Smooth muscle cell (in vitro differentiated cells): ENCODE measurements around the gene NOTCH2. TPM values are rescaled to one million over a fixed set of nuclear protein-coding genes. Genes with fewer than 3 reads are reported as not detected.

ENCODE experiments used
- DNase-seq: peaks from one replicate; lab custom pipeline; 2025; ENCODE audit not compliant: unreplicated experiment; lab: John Stamatoyannopoulos, UW
- H2AFZ ChIP-seq: fragments of 200-600 bp; sonication (generic); 2 replicates; pipeline ENCODE4 v1.6.0; 2016; ENCODE audit warnings: antibody characterized with exemption, low read depth, mild to moderate bottlenecking
- H3F3A ChIP-seq: fragments of 200-600 bp; sonication (generic); 2 replicates; pipeline ENCODE4 v1.6.0; 2017; ENCODE audit warnings: antibody characterized with exemption, low read depth
- H3K27ac ChIP-seq: fragments of 200-600 bp; sonication (generic); 2 replicates; pipeline ENCODE4 v1.5.1; 2016; ENCODE audit warnings: low read depth, mild to moderate bottlenecking
- H3K27me3 ChIP-seq: fragments of 200-600 bp; sonication (generic); 2 replicates; pipeline ENCODE4 v1.6.1; 2016; ENCODE audit warnings: low read depth, mild to moderate bottlenecking
- H3K36me3 ChIP-seq: fragments of 200-600 bp; sonication (generic); 2 replicates; pipeline ENCODE4 v1.5.1; 2016; ENCODE audit warnings: low read depth
- H3K4me1 ChIP-seq: fragments of 200-600 bp; sonication (generic); 2 replicates; pipeline ENCODE4 v1.5.1; 2016; ENCODE audit warnings: low read depth
- H3K4me2 ChIP-seq: fragments of 200-600 bp; sonication (generic); 2 replicates; pipeline ENCODE4 v1.6.0; 2016; ENCODE audit warnings: mild to moderate bottlenecking
- H3K4me3 ChIP-seq: fragments of 200-600 bp; sonication (generic); 2 replicates; pipeline ENCODE4 v1.5.1; 2016; ENCODE audit warnings: mild to moderate bottlenecking
- H3K79me2 ChIP-seq: fragments of 200-600 bp; sonication (generic); 2 replicates; pipeline ENCODE4 v1.6.0; 2016; ENCODE audit warnings: low read depth, mild to moderate bottlenecking
- H3K9ac ChIP-seq: fragments of 200-600 bp; sonication (generic); 2 replicates; pipeline ENCODE4 v1.6.0; 2016; ENCODE audit warnings: low read depth
- H3K9me3 ChIP-seq: fragments of 200-600 bp; sonication (generic); replicated peaks from 2 replicates; pipeline ENCODE4 v1.5.1; 2016; ENCODE audit warnings: low read depth
- H4K20me1 ChIP-seq: fragments of 200-600 bp; sonication (generic); 2 replicates; pipeline ENCODE4 v1.6.0; 2016; ENCODE audit warnings: low read depth
- WGBS: methylation state at CpG from one replicate; pipeline ENCODE4 v1.1.7; 2016; ENCODE audit warnings: low lambda C conversion rate; 5-methylcytosine and 5-hydroxymethylcytosine counted together
- polyA plus RNA-seq: library from polyadenylated mRNA; unstranded; fragments of >200 nt; fragmentation: Nextera tagmentation; extraction: Ambion mirVana; gene quantifications from 2 replicates; pipeline ENCODE4 v1.2.1, GENCODE V29; 2016
- total RNA-seq: library from RNA; depleted of rRNA; stranded (reverse); fragments of >200 nt; gene quantifications from 2 replicates; pipeline ENCODE4 v1.2.3, GENCODE V29; 2014
- TF ChIP-seq, protein P1 (sequence below): fragments of 200-600 bp; sonication (generic); IDR thresholded peaks from 2 replicates; pipeline ENCODE4 v1.5.1; 2017; ENCODE audit warnings: borderline replicate concordance, mild to moderate bottlenecking, antibody characterized with exemption; ENCODE audit not compliant: insufficient read depth, poor library complexity, severe bottlenecking

NOTCH2 gene
- total and polyA plus RNA-seq, 2 experiments from 2014 or later = 50.3 to 133 TPM

DNA sequence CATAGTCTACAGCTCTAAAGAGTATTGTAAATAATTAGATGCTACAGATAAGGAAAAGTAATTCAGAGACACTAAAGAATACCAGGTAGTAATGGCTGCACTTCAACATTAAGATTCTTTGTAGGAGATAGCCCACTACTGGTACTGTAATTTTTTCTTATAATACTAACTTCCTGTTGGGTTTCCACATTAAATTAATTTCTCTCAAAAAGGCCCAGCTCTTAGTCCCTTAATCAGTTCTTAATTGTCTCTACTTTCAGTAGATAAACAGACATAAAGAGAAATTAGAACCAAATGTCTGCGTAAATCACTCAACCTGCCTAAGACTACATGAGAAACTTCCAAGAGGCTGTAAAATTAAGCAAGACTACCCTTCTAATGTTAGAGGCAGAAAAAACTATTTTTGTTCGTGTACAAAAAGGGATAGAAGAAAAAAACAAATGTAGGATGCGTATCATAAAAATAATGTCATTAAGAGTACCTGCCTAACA lies 83.4 kb downstream of the NOTCH2 start:
- WGBS = 96% methylated on average over 3 of the region's 3 CpGs
- no peaks in the 10 kb centered on the region for H3K36me3 ChIP-seq
- peak overlapping the region; percentile 50 for H3K4me2 ChIP-seq
- H3K27me3 ChIP-seq = no peaks in the 10 kb centered on the region
- H3K9me3 ChIP-seq = no peaks in the 10 kb centered on the region
- no peak for DNase-seq
- peaks cover 44% of the 10 kb centered on the region for H3K79me2 ChIP-seq
- H3K4me1 ChIP-seq = no peaks in the 10 kb centered on the region
- H3K27ac ChIP-seq = peak overlapping the region; percentile 75
- TF ChIP-seq, protein P1, sequence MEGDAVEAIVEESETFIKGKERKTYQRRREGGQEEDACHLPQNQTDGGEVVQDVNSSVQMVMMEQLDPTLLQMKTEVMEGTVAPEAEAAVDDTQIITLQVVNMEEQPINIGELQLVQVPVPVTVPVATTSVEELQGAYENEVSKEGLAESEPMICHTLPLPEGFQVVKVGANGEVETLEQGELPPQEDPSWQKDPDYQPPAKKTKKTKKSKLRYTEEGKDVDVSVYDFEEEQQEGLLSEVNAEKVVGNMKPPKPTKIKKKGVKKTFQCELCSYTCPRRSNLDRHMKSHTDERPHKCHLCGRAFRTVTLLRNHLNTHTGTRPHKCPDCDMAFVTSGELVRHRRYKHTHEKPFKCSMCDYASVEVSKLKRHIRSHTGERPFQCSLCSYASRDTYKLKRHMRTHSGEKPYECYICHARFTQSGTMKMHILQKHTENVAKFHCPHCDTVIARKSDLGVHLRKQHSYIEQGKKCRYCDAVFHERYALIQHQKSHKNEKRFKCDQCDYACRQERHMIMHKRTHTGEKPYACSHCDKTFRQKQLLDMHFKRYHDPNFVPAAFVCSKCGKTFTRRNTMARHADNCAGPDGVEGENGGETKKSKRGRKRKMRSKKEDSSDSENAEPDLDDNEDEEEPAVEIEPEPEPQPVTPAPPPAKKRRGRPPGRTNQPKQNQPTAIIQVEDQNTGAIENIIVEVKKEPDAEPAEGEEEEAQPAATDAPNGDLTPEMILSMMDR = no peak
- peak overlapping the region; percentile 13 for H3K9ac ChIP-seq
- H3K4me3 ChIP-seq = no peak overlapping the region
- H4K20me1 ChIP-seq = peaks cover 7% of the 10 kb centered on the region
- H2AFZ ChIP-seq = no peak overlapping the region
- no peaks in the 10 kb centered on the region for H3F3A ChIP-seq

DNA sequence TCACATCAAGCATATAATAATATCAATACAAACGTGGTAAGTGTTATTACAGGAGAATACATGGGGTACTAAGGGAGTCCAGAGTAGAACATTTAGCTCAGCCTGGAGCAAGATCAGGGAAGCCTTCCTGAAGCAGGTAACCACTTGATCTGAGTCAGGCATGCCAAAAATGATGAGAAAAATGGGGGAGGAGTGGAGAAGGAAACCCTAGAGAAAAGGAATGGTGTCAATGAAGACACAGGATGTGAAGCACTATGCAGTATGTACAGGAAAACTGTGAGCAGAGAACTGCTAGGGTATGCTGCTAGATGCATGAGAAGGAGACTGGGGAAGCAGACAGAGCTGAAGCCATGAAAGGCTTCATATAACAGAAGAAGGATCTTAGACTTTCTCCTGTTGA lies 84.7 kb downstream of the NOTCH2 start:
- H4K20me1 ChIP-seq = peaks cover 7% of the 10 kb centered on the region
- TF ChIP-seq, protein P1 = no peak
- 77% methylated on average over 1 of the region's 1 CpG for WGBS
- H2AFZ ChIP-seq = no peak overlapping the region
- no peak overlapping the region for H3K4me2 ChIP-seq
- H3K79me2 ChIP-seq = peaks cover 53% of the 10 kb centered on the region
- DNase-seq = no peak
- H3K9ac ChIP-seq = no peak overlapping the region
- no peaks in the 10 kb centered on the region for H3K4me1 ChIP-seq
- H3K9me3 ChIP-seq = no peaks in the 10 kb centered on the region
- no peaks in the 10 kb centered on the region for H3F3A ChIP-seq
- peaks cover 8% of the 10 kb centered on the region for H3K36me3 ChIP-seq
- H3K27ac ChIP-seq = no peak overlapping the region
- no peak overlapping the region for H3K4me3 ChIP-seq
- no peaks in the 10 kb centered on the region for H3K27me3 ChIP-seq

GRCh38 chr1:119981986-119982815 lies 87.3 kb downstream of the NOTCH2 start:
- Histone ChIP-seq H3K4me2 (no peak overlapping the region), H3K9ac (no peak overlapping the region), H3F3A (no peaks in the 10 kb centered on the region), H3K79me2 (peaks cover 51% of the 10 kb centered on the region), H3K27ac (no peak overlapping the region), H3K36me3 (peaks cover 8% of the 10 kb centered on the region), H3K9me3 (no peaks in the 10 kb centered on the region), H3K4me3 (no peak overlapping the region), H2AFZ (no peak overlapping the region), H3K27me3 (no peaks in the 10 kb centered on the region), H4K20me1 (peaks cover 24% of the 10 kb centered on the region), H3K4me1 (no peaks in the 10 kb centered on the region)
- DNase-seq = no peak
- WGBS = 50% methylated on average over 1 of the region's 1 CpG
- TF ChIP-seq, protein P1 = no peak
